COLO668 (cell line): ENCODE measurements around the gene COQ9.
"Not testable (repeated sequence)": the region's sequence is repeated elsewhere in the genome, so short reads cannot be mapped to it uniquely, and the experiment has no call there.

ENCODE experiments used
- DNase-seq: peaks from one replicate; lab custom pipeline; 2025; ENCODE audit not compliant: unreplicated experiment; lab: John Stamatoyannopoulos, UW

The COQ9 gene

DNA sequence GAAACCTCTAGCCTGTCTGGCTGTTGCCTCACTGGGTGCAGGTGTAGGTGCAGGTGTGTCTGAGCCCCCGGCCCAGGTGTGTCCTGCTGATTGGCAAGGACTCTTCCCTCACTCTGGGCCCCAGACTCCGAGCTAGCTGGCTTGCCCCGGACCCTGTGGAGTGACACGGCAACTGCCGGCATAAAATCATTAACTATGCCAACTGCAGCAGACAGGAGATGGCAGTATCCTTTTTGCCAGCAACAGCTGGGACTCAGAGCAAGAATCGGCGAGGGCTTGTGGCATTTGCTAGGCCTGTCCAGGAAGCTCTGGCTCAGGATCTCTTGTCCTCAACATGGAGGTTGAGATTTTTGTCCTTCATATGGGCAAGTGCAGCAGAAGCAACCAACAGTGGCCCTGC, 20.9 kb upstream of the COQ9 start:
- DNase-seq, result no peak

DNA sequence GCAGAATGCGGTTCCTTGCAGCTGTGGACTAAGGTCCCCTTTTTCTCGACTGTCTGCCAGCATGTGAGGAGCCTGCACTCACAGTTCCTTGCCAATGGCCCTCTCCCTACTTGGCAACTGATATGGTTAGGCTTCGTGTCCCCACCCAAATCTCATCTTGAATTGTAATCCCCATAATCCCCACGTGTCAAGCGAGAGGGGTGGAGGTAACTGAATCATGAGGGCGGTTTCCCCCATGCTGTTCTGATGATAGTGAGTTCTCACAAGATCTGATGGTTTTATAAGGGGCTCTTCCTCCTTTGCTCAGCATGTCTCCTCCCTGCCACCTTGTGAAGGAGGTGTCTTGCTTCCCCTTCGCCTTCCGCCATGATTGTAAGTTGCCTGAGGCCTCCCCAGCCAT, 20.0 kb upstream of the COQ9 start:
- no peak for DNase-seq

GRCh38 chr16:57427824-57428223, 19.5 kb upstream of the COQ9 start:
- DNase-seq, result no peak

GRCh38 chr16:57430955-57431354, 16.3 kb upstream of the COQ9 start:
- no peak for DNase-seq

GRCh38 chr16:57432505-57432904, 14.8 kb upstream of the COQ9 start:
- DNase-seq, result no peak

- DNase-seq, result no peak
These were observed 14.3 kb upstream of the COQ9 start for GRCh38 chr16:57432989-57433388.

- no peak for DNase-seq
These were observed 13.3 kb upstream of the COQ9 start for GRCh38 chr16:57434003-57434402.

DNA sequence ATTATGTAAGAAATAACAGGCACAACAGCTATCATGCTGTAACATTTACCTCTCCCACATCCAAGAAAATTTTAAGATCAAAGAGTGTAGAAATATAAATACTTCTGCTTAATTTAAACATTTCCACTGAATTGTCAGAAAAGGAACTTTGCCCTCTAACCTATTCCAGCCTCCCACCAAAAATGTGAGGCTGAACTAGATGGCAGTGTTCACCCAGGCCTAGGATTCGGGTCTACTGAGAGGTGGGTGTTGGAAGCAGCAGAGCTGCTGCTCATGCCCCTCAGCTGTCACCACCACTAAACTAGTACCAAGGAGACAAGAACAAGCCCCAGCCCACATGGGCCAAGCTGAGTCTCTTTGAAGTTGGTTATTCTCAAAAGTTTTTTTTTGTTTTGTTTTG, 11.4 kb upstream of the COQ9 start:
- DNase-seq, result no peak

GRCh38 chr16:57439947-57440346, 7.3 kb upstream of the COQ9 start:
- not testable (repeated sequence) for DNase-seq

DNA sequence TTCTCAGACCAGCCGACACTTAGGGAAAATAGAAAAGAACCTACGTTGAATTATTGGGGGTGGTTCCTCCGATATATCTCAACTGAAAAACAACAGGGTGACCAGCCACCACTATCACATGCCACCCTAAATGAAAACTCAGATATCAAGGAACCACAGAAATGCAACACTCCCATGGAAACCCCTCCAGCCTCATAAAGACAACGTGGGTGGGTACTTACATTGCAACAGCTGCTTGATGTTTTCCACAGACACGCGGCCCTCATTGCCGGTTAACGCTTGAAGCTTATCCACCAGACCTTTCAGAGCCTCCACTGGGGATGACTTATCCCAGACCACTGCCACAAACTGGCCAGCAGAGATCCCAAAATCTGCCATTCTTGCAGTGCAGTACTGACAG, 6.7 kb upstream of the COQ9 start:
- DNase-seq, result not testable (repeated sequence)

GRCh38 chr16:57444711-57445110, 2.6 kb upstream of the COQ9 start:
- DNase-seq, result no peak

- DNase-seq, result no peak
These were observed 1.8 kb upstream of the COQ9 start for GRCh38 chr16:57445510-57445909.

GRCh38 chr16:57446531-57447185, 621 bp upstream of the COQ9 start:
- peak; percentile 52 for DNase-seq

- no peak for DNase-seq
These were observed 4.7 kb downstream of the COQ9 start for GRCh38 chr16:57452021-57452420.

DNA sequence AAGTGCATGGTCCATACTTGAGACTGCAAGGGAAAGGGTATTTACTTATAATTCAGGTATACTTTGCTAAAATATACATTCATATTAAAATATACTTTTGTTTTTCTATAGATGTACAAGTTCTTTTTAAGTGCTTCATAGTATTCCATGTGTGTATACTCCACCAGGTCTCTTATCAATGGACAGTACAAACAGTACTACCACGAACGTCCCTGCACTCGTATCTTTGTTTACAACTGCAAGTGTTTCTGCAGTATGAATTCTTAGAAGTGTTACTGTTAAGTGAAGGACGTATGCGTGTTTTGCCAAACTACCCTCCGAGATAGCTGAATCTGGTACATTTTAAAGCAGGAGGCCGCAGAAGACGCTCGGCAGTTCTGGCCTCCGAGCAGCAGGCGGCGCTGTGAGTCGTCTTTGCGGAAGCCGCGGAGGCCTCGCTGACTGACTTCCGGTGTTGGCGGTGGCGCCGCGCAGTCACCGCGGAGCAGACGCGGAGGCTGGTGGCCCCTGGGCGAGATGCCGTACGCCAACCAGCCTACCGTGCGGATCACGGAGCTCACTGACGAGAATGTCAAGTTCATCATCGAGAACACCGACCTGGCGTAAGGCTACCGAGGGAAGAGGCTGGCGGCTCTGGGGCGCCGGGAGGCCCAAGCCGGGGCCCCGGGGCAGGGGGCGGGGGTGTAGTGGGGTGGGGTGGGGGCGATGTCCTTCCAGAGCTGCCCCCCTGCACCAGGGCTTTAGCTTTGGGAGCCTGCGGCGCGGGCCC, 15.1 kb downstream of the COQ9 start, which contains the start of gene POLR2C:
Gene POLR2C, plus strand, starts transcription at position 471 of the 769 bp plus-strand sequence. Its CDS starts 46 bp downstream, at position 517.
- peak; percentile 90 for DNase-seq

DNA sequence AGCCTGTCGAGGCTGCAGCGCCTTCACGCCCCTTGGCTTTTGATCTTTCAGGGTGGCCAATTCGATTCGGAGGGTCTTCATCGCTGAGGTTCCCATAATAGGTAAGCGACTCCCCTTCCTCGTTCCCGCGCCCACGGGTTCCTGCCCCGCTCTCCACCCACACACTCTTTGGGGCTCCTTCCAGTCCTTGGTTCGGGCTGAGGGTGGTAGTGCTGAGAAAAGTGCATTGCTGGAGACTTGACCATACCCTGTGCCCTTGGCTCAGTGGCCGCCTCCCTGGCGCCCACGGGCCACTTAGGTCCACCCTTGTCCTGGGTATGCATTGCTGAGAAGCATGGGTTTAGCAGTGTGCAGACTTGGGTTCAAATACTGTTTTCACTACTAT, 15.7 kb downstream of the COQ9 start:
- no peak for DNase-seq

DNA sequence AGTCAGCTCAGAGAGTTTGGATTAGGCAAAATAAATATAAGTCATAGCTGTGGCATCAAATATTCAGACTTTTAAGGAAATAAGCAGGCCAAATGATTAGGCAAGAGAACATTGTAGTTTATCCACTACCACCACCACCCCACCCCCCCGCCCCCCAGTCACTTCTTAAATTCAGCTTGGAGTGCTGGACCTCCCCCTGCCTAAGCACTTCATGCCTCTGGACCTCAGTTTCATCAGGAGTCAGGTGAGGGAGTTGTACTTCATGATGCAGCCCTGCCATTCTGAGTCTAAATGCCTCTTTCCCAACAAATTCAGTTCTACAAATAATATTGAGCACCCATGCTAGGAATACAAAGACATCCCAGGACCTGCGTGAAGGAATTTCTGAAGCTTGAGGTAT, 17.2 kb downstream of the COQ9 start:
- DNase-seq, result no peak

DNA sequence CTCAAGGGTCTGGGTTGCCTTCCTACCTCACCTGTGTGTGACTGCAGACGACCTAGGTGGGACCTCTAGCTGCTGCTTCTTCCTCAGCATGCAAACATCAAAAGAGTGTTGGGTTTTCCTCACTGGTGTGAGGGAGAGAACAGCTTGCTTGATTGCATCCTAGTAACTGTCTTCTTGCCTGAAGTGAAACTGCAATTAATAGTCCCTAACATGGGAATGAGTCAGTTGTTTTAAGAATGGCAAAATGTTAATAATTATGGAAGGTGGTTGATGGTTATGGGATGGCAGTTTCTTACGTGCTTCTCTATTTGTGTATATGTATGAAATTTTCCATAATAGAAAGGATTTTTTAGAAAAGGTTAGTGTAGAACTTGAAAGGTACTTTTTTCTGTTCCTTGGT, 21.1 kb downstream of the COQ9 start:
- DNase-seq, result no peak

- no peak for DNase-seq
These were observed 21.8 kb downstream of the COQ9 start for GRCh38 chr16:57469046-57469445.

DNA sequence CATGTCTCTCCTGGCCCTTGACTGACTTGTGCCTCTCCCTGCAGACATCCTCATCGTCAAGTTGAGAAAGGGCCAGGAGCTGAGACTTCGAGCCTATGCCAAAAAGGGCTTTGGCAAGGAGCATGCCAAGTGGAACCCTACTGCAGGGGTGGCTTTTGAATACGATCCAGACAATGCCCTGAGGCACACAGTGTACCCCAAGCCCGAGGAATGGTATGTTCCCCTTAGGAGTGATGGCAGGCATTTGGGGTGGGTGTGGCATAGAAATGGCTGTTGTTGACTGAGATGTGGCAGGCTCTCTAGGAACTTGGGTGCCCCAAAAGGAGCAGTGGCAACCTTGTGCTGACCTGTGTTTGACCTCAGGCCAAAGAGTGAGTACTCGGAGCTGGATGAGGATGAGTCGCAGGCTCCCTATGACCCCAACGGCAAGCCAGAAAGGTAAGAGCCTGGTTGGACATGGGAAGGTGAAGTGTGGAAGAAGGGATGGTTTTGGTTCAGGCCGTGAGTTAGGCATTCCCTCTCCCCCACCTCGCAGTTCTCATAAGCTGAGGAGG, 22.7 kb downstream of the COQ9 start:
- no peak for DNase-seq

DNA sequence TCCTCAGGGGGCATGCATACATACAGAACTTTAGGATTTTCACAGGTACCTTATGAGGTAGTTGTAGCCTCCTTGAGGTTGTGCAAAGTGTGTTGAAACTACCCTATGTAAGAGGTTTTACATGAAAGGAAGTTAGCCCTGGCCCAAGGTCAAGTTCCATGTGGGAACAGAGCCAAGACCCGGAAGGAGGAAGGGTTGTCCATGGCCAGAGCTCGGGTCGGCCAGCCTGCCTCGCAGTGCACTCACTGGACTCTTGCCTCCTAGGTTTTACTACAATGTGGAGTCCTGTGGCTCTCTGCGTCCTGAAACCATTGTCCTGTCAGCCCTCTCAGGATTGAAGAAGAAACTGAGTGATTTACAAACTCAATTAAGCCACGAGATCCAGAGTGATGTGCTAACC, 23.4 kb downstream of the COQ9 start:
- DNase-seq, result no peak

GRCh38 chr16:57471209-57471608, 23.9 kb downstream of the COQ9 start:
- DNase-seq, result no peak
